Activated CD4-positive, alpha-beta memory T cell treated with anti-CD3 and anti-CD28 coated beads, Interleukin-2, amount 10 ng/mL, durations not matched to agents 7 days and 5 days (primary cell): ENCODE measurements around the gene C12orf60. TPM values are rescaled to one million over a fixed set of nuclear protein-coding genes. Genes with fewer than 3 reads are reported as not detected.

Experiments
- CTCF ChIA-PET: fragments of 350-600 bp; sonication (Branson Sonifier 250); formaldehyde crosslinking; loops from one replicate; lab custom pipeline; 2021; ENCODE audit warnings: antibody characterized with exemption, inconsistent platforms; lab: Charles Lee
- POLR2A ChIA-PET: fragments of 350-600 bp; sonication (Branson Sonifier 250); formaldehyde crosslinking; loops from one replicate; lab custom pipeline; 2021; ENCODE audit warnings: antibody characterized with exemption; lab: Charles Lee
- DNase-seq: peaks from one replicate; pipeline ENCODE4 v3.0.0-alpha.2; 2020
- H3K27ac Mint-ChIP-seq: one replicate; pipeline ENCODE4 v1.8.0; 2021; ENCODE audit warnings: mild to moderate bottlenecking, mixed read lengths
- H3K27me3 Mint-ChIP-seq: one replicate; pipeline ENCODE4 v1.8.0; 2021; ENCODE audit warnings: mixed read lengths
- H3K36me3 Mint-ChIP-seq: one replicate; pipeline ENCODE4 v1.8.0; 2021; ENCODE audit warnings: low read depth, mixed read lengths
- H3K4me1 Mint-ChIP-seq: one replicate; pipeline ENCODE4 v1.8.0; 2021; ENCODE audit warnings: mixed read lengths
- H3K4me3 Mint-ChIP-seq: one replicate; pipeline ENCODE4 v1.8.0; 2021; ENCODE audit warnings: mild to moderate bottlenecking, mixed read lengths
- H3K9me3 Mint-ChIP-seq: one replicate; pipeline ENCODE4 v1.8.0; 2021; ENCODE audit warnings: mixed read lengths
- total RNA-seq, 2 experiments: library from RNA; stranded (reverse); gene quantifications; one replicate each; pipeline ENCODE4 v1.2.3, GENCODE V29; 2021

Gene C12orf60
- total RNA-seq, 2 experiments from 2014 or later: 2.0 to 2.4 TPM

GRCh38 chr12:14780859-14781258 is 22.6 kb upstream of the C12orf60 start:
- Mint-ChIP-seq H3K9me3 (no peaks in the 10 kb centered on the region), H3K4me3 (no peak overlapping the region), H3K36me3 (peaks cover 16% of the 10 kb centered on the region), H3K27me3 (peaks cover 3% of the 10 kb centered on the region), H3K4me1 (peaks cover 24% of the 10 kb centered on the region), H3K27ac (no peak overlapping the region)
- CTCF ChIA-PET: interaction anchor here (0.9 kb wide), 1 partner anchor 11 kb away, joined by 3 read pairs; no protein-coding TSS in a partner anchor
- POLR2A ChIA-PET: interaction anchor here (0.7 to 4.1 kb wide), 3 partner anchors 10 to 23 kb away, joined by 3 to 37 read pairs (median 6); partner anchors contain the start of genes C12orf60 and WBP11
- no peak for DNase-seq

- no peak for DNase-seq
- Mint-ChIP-seq H3K4me1 (peaks cover 17% of the 10 kb centered on the region), H3K27ac (no peak overlapping the region), H3K4me3 (no peak overlapping the region), H3K27me3 (peaks cover 3% of the 10 kb centered on the region), H3K9me3 (no peaks in the 10 kb centered on the region), H3K36me3 (peaks cover 20% of the 10 kb centered on the region)
- ChIA-PET POLR2A (interaction anchor here (1.2 to 4.1 kb wide), 3 partner anchors 8 to 22 kb away, joined by 3 to 37 read pairs (median 6); partner anchors contain the start of genes C12orf60 and WBP11), CTCF (interaction anchor here (0.8 to 2.2 kb wide), 3 partner anchors 11 to 22 kb away, joined by 3 to 11 read pairs (median 3); partner anchors contain the start of genes C12orf60 and WBP11)
Observed at GRCh38 chr12:14781563-14781962, 21.9 kb upstream of the C12orf60 start.

DNA sequence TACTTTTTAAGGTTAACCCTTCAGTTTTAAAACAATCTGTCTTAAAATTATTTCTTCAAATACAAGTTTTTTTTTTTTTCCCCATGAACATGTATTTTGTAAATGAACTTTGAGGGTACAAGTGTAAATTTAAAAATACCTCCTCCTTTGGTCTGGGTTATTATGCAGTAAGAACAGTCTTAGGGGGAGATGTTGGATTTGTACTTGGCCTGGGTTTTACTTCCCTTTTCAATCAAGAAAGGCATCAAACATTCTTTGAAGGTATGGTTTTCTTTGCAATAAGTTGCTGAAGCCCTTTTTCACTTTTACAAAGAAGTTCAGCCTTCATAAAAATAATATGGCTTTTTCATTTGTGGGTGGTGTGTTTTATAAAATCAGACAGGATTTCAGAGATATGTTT is 20.7 kb upstream of the C12orf60 start:
- peaks cover 10% of the 10 kb centered on the region for H3K4me1 Mint-ChIP-seq
- POLR2A ChIA-PET: interaction anchor here (1.2 to 4.1 kb wide), 4 partner anchors 8 to 21 kb away, joined by 3 to 37 read pairs (median 14); partner anchors contain the start of genes C12orf60 and WBP11
- no peak for DNase-seq
- CTCF ChIA-PET: interaction anchor here (2.2 kb wide), 1 partner anchor 21 kb away, joined by 11 read pairs; the partner anchor contains the start of genes C12orf60 and WBP11
- peaks cover 3% of the 10 kb centered on the region for H3K27me3 Mint-ChIP-seq
- H3K36me3 Mint-ChIP-seq: peaks cover 30% of the 10 kb centered on the region
- no peak overlapping the region for H3K27ac Mint-ChIP-seq
- no peaks in the 10 kb centered on the region for H3K9me3 Mint-ChIP-seq
- no peak overlapping the region for H3K4me3 Mint-ChIP-seq

DNA sequence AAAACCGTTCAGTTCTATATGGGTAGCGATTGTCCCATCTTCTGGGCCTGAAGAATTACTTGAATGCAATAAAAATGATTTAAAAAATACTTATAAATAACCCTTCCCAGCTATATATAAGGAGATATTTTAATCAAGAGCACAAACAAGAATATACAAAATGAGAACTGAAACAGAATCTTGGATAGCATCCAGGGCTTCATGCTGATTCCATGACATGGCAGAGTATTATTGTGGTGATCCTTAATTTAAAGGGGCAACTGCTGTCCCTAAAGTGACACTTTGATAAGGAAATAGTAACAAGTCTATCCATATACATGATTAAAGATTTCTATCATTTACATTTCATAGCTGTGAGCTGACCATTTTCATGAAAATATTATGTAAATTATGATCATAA is 19.0 kb upstream of the C12orf60 start:
- Mint-ChIP-seq H3K9me3 (no peaks in the 10 kb centered on the region), H3K27me3 (no peaks in the 10 kb centered on the region), H3K36me3 (peaks cover 46% of the 10 kb centered on the region), H3K27ac (no peak overlapping the region), H3K4me1 (peaks cover 10% of the 10 kb centered on the region), H3K4me3 (no peak overlapping the region)
- no peak for DNase-seq
- ChIA-PET POLR2A (interaction anchor here (1.0 to 4.1 kb wide), 3 partner anchors 10 to 15 kb away, joined by 3 to 37 read pairs (median 23); a partner anchor contains a TSS), CTCF (interaction anchor here (1.4 kb wide), 1 partner anchor 9 kb away, joined by 5 read pairs; no protein-coding TSS in a partner anchor)

GRCh38 chr12:14785568-14785967 is 17.9 kb upstream of the C12orf60 start:
- Mint-ChIP-seq H3K27me3 (no peaks in the 10 kb centered on the region), H3K4me1 (peaks cover 7% of the 10 kb centered on the region), H3K36me3 (peaks cover 57% of the 10 kb centered on the region), H3K4me3 (no peak overlapping the region), H3K9me3 (no peaks in the 10 kb centered on the region), H3K27ac (no peak overlapping the region)
- ChIA-PET CTCF (interaction anchor here (1.1 kb wide), 1 partner anchor 10 kb away, joined by 5 read pairs; no protein-coding TSS in a partner anchor), POLR2A (interaction anchor here (0.8 to 2.7 kb wide), 2 partner anchors 11 to 15 kb away, joined by 3 to 23 read pairs; a partner anchor contains a TSS)
- DNase-seq: no peak

DNA sequence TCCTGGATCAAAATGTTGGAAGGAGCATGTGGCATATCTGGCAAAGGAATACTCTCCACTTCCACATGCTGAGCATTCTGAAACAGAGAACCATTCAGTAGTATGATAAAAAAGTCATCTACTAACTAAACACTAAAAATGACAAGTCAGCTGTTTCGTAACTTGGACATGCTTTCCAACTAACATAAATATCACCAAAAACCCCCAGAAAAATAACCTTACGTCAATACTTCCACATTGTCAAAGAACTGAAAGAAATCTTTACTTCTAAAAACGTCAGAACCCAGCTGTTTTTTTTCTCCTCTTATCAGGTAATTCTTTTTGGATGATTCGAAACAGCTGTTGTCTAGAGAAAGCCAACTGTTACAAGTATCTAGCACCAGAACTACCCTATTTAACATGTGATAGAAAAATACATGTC is 8.4 kb upstream of the C12orf60 start:
- Mint-ChIP-seq H3K27ac (no peak overlapping the region), H3K36me3 (peaks cover 84% of the 10 kb centered on the region), H3K9me3 (no peaks in the 10 kb centered on the region), H3K4me1 (peaks cover 5% of the 10 kb centered on the region), H3K27me3 (no peaks in the 10 kb centered on the region), H3K4me3 (no peak overlapping the region)
- ChIA-PET CTCF (interaction anchor here (0.8 kb wide), 1 partner anchor 8 kb away, joined by 3 read pairs; no protein-coding TSS in a partner anchor), POLR2A (interaction anchor here (0.9 to 1.2 kb wide), 5 partner anchors 10 to 23 kb away, joined by 3 to 4 read pairs (median 3); a partner anchor contains a TSS)
- DNase-seq: no peak

DNA sequence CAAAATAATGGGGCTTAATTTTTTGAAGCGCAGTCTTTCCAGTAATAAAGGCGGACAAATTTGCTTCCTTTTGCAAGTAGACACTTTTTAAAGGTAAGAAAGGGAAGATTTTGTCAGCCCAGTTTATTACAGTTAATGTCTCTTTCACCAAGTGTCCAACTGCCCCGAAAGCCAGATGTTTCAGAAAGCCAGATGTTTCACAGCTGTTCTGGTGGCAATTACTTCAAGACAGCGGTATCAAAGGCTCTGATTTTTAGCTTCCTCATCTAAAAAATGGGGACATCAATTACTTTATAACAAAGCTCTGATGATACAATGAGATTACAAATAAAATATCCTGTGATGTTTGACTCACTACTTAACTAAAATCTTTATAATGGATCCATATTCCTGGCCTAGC is 1.2 kb upstream of the C12orf60 start:
- POLR2A ChIA-PET: interaction anchor here (0.8 to 7.5 kb wide), 8 partner anchors 10 to 416 kb away, joined by 3 to 177 read pairs (median 12); partner anchors contain the start of gene ARHGDIB
- peaks cover 34% of the 10 kb centered on the region for H3K36me3 Mint-ChIP-seq
- peaks cover 27% of the 10 kb centered on the region for H3K4me1 Mint-ChIP-seq
- no peak overlapping the region for H3K27ac Mint-ChIP-seq
- no peaks in the 10 kb centered on the region for H3K27me3 Mint-ChIP-seq
- no peaks in the 10 kb centered on the region for H3K9me3 Mint-ChIP-seq
- no peak for DNase-seq
- CTCF ChIA-PET: interaction anchor here (1.3 to 5.4 kb wide), 7 partner anchors 15 to 192 kb away, joined by 3 to 50 read pairs (median 4); a partner anchor contains a TSS
- no peak overlapping the region for H3K4me3 Mint-ChIP-seq

- POLR2A ChIA-PET: interaction anchor here (0.8 to 7.5 kb wide), 11 partner anchors 11 to 416 kb away, joined by 3 to 177 read pairs (median 6); partner anchors contain the start of gene ARHGDIB
- H3K4me1 Mint-ChIP-seq: peaks cover 27% of the 10 kb centered on the region
- H3K27ac Mint-ChIP-seq: no peak overlapping the region
Observed at GRCh38 chr12:14802721-14803010, 804 bp upstream of the C12orf60 start.

DNA sequence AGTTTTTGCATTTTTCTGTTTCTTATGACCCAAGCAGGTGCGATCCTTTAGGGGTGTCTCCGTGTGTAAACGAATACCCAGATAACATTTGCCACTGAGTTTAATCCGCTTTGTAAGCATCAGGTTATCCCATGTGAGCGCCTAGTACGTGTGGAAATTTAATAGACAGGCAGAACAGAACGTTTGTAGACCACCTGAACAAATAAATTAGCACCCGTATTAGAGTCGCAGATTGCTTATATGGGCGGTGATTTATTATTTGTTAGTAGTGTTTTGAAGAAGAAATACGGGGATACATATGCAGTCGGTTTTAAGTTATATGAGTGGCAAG is 325 bp downstream of the C12orf60 start:
- Mint-ChIP-seq H3K9me3 (no peaks in the 10 kb centered on the region), H3K4me3 (no peak overlapping the region)

More at GRCh38 chr12:14802721-14803010, 804 bp upstream of the C12orf60 start:
- Mint-ChIP-seq H3K36me3 (peaks cover 30% of the 10 kb centered on the region), H3K27me3 (no peaks in the 10 kb centered on the region), H3K9me3 (no peaks in the 10 kb centered on the region), H3K4me3 (no peak overlapping the region)
- DNase-seq: no peak
- CTCF ChIA-PET: interaction anchor here (1.3 to 5.4 kb wide), 8 partner anchors 15 to 193 kb away, joined by 3 to 50 read pairs (median 4); a partner anchor contains a TSS

DNA sequence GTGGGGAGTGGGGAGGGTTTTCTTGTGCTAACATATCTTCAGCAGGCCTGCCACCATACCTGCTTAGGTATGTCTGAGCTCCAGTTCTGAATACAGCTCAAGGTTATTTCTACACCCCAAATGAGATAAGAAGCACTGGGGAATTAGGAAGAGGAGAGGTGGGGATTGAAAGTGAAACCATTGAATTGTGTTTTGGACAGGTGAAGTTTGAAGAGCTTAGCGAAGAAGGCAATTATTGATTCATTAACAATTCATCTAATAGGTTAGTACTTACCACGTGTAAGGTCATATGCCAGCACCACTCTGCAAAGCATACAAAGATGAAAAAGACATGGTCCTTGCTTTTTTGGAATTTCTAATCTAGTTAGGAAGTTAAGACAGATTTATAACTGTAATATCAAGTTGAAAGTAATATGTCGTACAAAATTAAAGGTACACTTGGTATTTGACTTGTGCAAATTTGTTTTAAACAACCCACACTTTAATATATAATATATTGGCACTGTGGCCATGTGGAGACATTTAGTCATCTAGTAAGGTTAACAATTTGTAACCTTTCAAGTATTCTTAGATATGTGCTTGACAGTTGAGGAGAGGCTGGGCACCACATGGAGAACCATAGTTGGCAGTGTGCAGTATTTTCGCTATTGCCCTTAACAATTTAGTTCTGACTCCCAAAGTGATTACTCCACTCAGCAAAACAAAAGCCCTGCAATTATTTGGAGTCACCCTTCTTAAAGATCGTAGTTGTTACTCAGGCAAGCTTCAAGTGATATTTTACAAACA is 6.9 kb downstream of the C12orf60 start:
- Mint-ChIP-seq H3K27ac (no peak overlapping the region), H3K9me3 (no peaks in the 10 kb centered on the region), H3K4me1 (peaks cover 16% of the 10 kb centered on the region), H3K4me3 (no peak overlapping the region), H3K36me3 (no peaks in the 10 kb centered on the region), H3K27me3 (no peaks in the 10 kb centered on the region)
- CTCF ChIA-PET: interaction anchor here (1.3 to 1.7 kb wide), 2 partner anchors 180 to 185 kb away, joined by 3 to 9 read pairs; no protein-coding TSS in a partner anchor
- POLR2A ChIA-PET: interaction anchor here (2.2 to 3.6 kb wide), 2 partner anchors 36 to 40 kb away, joined by 9 to 16 read pairs; a partner anchor contains a TSS
- no peak for DNase-seq

More for the DNA sequence above, 325 bp downstream of the C12orf60 start:
- Mint-ChIP-seq H3K4me1 (peaks cover 27% of the 10 kb centered on the region), H3K27me3 (no peaks in the 10 kb centered on the region), H3K27ac (no peak overlapping the region), H3K36me3 (peaks cover 20% of the 10 kb centered on the region)
- DNase-seq: no peak
- ChIA-PET CTCF (interaction anchor here (1.0 to 5.4 kb wide), 8 partner anchors 12 to 438 kb away, joined by 3 to 50 read pairs (median 4); partner anchors contain the start of gene ATF7IP), POLR2A (interaction anchor here (1.0 to 7.5 kb wide), 9 partner anchors 12 to 159 kb away, joined by 3 to 177 read pairs (median 12); partner anchors contain the start of gene ARHGDIB)

DNA sequence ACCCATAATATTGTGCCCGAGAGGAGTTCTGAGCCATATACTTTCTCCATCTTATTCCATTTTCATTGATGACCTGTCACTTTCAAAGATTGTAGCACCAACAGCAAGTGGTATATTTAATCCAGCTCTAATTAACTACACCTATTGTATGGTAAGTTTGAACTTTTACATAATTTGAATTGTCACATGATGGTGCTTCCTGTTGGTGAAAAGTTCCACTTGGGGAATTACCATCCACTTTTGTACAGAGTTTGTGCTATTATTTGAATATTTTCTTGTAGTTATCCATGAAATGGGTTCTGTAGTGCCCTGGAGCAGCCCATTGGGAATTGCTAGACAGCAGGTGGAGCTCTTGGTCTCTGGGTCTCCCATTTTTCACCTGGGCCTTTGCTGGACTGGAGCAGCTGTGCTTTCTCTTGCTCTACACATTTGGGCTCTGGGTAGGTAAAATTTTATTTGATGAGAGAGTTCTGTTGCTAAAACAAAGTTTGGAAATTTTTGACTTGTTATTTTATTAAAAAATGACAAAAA is 7.5 kb downstream of the C12orf60 start:
- Mint-ChIP-seq H3K9me3 (no peaks in the 10 kb centered on the region), H3K36me3 (no peaks in the 10 kb centered on the region), H3K27me3 (no peaks in the 10 kb centered on the region), H3K4me1 (peaks cover 12% of the 10 kb centered on the region), H3K4me3 (no peak overlapping the region), H3K27ac (no peak overlapping the region)
- ChIA-PET CTCF (interaction anchor here (0.7 to 1.7 kb wide), 4 partner anchors 35 to 410 kb away, joined by 3 to 9 read pairs (median 3); partner anchors contain the start of gene RERG), POLR2A (interaction anchor here (2.2 to 3.6 kb wide), 2 partner anchors 36 to 40 kb away, joined by 9 to 16 read pairs; a partner anchor contains a TSS)
- no peak for DNase-seq

DNA sequence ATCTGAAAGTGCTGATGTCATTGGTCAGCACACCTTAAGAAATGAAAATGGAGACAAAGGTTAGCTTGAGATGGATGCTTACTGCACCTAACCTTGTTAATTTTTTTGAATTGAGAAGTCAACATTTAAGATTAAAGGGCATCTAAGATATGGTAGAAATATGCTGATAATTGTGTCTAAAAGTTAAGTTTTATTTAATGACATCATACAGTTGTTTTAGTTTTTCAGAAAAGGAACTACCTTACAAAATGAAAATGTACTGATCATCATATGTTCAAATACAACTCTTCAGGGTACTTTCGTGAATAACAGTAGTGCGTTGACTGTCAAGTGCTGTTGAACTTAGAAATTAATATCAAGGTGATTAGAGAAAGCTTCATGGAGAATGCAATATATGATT is 8.0 kb downstream of the C12orf60 start:
- no peak for DNase-seq
- Mint-ChIP-seq H3K4me3 (no peak overlapping the region), H3K4me1 (peaks cover 12% of the 10 kb centered on the region), H3K27ac (no peak overlapping the region), H3K27me3 (no peaks in the 10 kb centered on the region), H3K9me3 (no peaks in the 10 kb centered on the region), H3K36me3 (no peaks in the 10 kb centered on the region)
- POLR2A ChIA-PET: interaction anchor here (2.2 to 3.6 kb wide), 2 partner anchors 37 to 41 kb away, joined by 9 to 16 read pairs; a partner anchor contains a TSS
- CTCF ChIA-PET: interaction anchor here (0.7 to 1.7 kb wide), 4 partner anchors 35 to 410 kb away, joined by 3 to 9 read pairs (median 3); partner anchors contain the start of gene RERG
